T-helper 2 cell (primary cell): ENCODE results near the gene SH3PXD2B.

Source experiments
- DNase-seq, 5 experiments: peaks; one replicate each; pipeline versions ENCODE4 v3.0.0 to v3.0.0-alpha.2; 2012 to 2022

SH3PXD2B gene

GRCh38 chr5:172452398-172453205 lies 1.7 kb downstream of the SH3PXD2B start:
- DNase-seq = no peak

GRCh38 chr5:172451771-172452197 lies 2.5 kb downstream of the SH3PXD2B start:
- DNase-seq = no peak

- peak in 3 of 5 experiments; percentile 6 to 28 (median 17) for DNase-seq
Measured at GRCh38 chr5:172450861-172451695, 3.2 kb downstream of the SH3PXD2B start.

DNA sequence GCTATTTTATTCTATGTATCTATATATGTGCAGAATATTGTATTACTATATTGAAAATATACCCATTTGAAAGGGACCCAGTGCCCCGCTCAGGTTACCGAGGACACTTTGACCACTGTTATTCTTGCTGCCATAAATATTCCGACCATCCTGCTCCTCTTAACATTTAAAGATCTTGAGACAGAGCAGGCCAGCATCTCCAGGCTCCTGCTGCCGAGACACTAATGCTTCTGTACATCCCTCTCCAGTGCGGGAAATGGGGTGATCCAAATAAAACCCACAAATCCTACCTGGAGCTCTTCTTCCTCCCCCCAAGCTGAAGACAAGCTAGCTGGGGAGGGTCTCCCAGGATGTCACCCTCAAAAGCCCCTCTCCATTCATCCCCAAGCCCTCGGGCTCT lies 3.9 kb downstream of the SH3PXD2B start:
- no peak for DNase-seq

GRCh38 chr5:172448999-172449398 lies 5.3 kb downstream of the SH3PXD2B start:
- DNase-seq = no peak

GRCh38 chr5:172447646-172448365 lies 6.5 kb downstream of the SH3PXD2B start:
- no peak for DNase-seq

- no peak for DNase-seq
Measured at GRCh38 chr5:172446336-172447051, 7.8 kb downstream of the SH3PXD2B start.

GRCh38 chr5:172445866-172446265 lies 8.5 kb downstream of the SH3PXD2B start:
- DNase-seq = no peak

- no peak for DNase-seq
Measured at GRCh38 chr5:172444626-172445365, 9.5 kb downstream of the SH3PXD2B start.

DNA sequence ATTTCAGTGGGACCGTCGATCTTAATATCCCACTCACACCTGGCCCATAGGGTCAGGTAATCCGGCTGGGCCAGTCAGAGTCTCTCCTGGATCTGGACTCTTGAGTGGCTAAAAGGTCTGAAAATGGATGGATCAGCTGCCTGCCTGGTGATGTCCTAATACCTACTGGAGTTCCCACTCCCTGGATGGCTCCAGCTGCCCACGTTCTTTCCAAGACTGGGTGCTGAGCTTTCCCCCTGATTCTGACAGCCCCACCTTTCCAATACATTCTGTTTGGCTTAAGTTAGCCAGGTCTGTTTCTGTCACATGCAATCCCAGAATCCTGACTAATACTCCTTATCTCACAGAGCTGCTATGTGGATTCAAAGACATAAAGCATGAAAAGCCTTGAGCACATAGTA lies 10.2 kb downstream of the SH3PXD2B start:
- no peak for DNase-seq

GRCh38 chr5:172443441-172444109 lies 10.8 kb downstream of the SH3PXD2B start:
- DNase-seq = peak in 3 of 5 experiments; percentile 15 to 47 (median 18)

- DNase-seq = no peak
Measured at GRCh38 chr5:172442592-172442991, 11.7 kb downstream of the SH3PXD2B start.

DNA sequence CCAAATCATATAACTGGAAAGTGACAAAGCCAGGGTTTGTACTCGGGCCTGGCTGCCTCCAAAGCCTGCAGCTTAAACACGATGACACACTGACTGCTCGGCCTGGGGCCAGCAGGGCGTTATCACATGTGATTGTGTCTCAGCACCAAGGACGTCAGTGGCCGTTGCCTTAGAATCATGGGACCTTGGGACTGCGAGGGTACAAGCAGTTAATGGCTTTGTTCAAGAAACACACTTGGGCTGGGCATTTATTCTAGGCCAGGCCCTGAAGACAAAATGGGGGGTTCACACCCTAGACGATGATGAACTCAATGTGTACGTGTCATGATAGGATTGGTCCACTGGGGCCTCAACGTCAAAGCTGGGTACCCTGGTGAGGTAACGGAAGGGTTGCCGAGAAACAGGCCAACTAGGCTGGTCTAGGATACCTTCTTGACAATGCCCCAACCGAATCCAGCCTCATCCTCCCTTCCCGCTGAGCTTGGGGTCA lies 13.0 kb downstream of the SH3PXD2B start:
- DNase-seq = no peak

DNA sequence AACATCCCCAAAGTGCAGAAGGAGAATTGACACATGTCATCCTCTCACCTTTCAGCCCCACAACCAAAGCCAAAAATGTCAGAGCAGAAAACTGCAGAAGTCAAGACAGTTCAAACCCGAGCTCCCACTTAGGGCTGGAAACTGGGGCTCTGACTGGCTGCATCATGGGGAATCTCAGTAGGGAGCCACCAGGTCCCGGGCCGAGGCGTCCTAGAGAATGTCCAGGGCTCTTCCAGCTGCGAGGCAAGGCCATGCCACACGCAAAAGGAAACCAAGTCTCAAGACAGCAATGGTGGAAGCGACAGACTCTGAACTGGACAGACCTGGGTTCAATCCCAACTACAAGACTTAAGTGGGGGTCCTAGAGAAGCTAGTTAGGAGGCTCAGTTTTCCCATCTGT lies 13.8 kb downstream of the SH3PXD2B start:
- no peak for DNase-seq

DNA sequence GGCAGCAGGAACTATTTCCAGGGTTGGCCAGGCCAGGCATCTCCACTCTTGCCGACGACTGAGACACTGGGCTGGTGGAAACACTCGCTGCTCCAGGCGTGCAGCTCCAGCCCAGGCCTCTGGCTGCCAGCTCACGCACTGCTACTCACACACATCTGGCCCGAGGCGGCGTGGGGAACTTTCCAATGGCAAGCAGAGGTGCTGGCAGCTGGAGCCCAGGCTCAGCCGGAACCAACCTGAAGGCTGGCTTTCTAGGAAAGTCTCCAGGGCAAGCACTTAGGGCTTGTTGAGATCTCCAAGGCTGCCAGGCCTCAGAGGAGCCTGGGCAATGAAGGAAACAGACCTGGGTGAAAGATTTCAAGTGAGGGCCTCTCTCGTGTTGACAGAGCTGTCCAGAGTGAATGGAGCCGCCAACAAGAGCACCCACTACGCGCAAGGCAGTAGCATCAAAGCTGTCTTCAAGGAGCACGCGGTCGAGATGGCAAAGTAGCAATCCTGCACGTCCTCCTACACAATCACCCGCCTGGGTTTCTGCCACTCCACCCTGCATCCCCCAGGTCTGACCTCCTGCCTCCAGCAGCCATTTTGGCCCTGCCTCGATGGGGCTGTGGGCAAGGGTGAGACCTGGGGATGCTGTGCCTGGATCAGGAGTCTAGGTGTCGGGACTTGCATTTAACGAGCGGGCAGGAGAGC lies 14.4 kb downstream of the SH3PXD2B start:
- no peak for DNase-seq

GRCh38 chr5:172438319-172438668 lies 16.0 kb downstream of the SH3PXD2B start:
- DNase-seq = no peak

GRCh38 chr5:172437445-172438318 lies 16.6 kb downstream of the SH3PXD2B start:
- no peak for DNase-seq

GRCh38 chr5:172436879-172437369 lies 17.4 kb downstream of the SH3PXD2B start:
- no peak for DNase-seq
